ENCODE results near the gene TSBP1. TPM values are rescaled to one million over a fixed set of nuclear protein-coding genes. Genes with fewer than 3 reads are reported as not detected.

The TSBP1 gene
- total RNA-seq, 1 experiment from 2014 or later = not detected

DNA sequence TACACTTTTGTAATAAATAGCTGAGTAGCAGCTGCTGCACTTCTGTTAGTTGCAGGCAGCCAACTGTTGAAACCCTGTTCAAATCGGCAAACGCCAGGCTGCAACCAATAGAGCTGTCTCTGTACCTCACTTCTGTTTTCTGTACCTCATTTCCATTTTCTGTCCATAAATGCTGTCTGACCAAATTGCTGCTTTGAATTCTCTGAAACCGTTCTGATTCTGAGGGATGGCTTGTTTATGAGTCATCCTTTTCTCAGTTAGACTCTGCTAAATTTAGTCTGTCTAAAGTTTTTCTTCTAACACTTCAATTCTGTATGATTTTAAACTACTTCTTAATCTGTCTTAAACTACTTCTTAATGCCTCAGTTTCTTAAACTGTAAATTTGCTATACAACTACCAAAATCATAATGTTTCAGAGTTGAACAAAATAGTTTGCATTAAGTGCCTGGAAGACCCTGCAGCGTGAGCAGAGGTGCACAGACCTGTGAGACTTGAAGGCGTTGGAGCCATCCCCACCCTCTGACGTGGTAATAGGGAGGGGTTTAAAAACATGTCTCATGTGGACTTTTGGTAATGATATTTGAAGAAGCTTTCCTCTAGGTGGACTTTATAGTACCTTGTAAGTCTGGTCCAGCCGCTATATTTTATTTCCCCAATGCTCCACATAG is 25.7 kb upstream of the TSBP1 start:
- Mint-ChIP-seq H3K4me1 (ENCODE audit: insufficient read depth, unreplicated experiment) (peaks cover 5% of the 10 kb centered on the region), H3K27me3 (ENCODE audit: insufficient read depth, unreplicated experiment) (peaks cover 89% of the 10 kb centered on the region), H3K36me3 (ENCODE audit: insufficient read depth, unreplicated experiment) (no peaks in the 10 kb centered on the region), H3K4me3 (ENCODE audit: unreplicated experiment) (no peak overlapping the region), H3K27ac (ENCODE audit: low read depth, unreplicated experiment) (no peak overlapping the region), H3K9me3 (ENCODE audit: unreplicated experiment) (no peaks in the 10 kb centered on the region)
- TF ChIP-seq, protein P1, sequence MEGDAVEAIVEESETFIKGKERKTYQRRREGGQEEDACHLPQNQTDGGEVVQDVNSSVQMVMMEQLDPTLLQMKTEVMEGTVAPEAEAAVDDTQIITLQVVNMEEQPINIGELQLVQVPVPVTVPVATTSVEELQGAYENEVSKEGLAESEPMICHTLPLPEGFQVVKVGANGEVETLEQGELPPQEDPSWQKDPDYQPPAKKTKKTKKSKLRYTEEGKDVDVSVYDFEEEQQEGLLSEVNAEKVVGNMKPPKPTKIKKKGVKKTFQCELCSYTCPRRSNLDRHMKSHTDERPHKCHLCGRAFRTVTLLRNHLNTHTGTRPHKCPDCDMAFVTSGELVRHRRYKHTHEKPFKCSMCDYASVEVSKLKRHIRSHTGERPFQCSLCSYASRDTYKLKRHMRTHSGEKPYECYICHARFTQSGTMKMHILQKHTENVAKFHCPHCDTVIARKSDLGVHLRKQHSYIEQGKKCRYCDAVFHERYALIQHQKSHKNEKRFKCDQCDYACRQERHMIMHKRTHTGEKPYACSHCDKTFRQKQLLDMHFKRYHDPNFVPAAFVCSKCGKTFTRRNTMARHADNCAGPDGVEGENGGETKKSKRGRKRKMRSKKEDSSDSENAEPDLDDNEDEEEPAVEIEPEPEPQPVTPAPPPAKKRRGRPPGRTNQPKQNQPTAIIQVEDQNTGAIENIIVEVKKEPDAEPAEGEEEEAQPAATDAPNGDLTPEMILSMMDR (IDR thresholded peaks at IDR 0.05; ENCODE audit: unreplicated experiment) = no peak
- POLR2A ChIA-PET = no interaction called here
- no TSS peak for BruUV-seq (replicated peaks)
- intact Hi-C loops (cut with micrococcal nuclease) = no loop called here
- CTCF ChIA-PET = interaction anchor here (2.4 kb wide), 1 partner anchor 16 kb away, joined by 12 read pairs; no protein-coding TSS in a partner anchor
- no peak for DNase-seq (ENCODE audit: unreplicated experiment)

DNA sequence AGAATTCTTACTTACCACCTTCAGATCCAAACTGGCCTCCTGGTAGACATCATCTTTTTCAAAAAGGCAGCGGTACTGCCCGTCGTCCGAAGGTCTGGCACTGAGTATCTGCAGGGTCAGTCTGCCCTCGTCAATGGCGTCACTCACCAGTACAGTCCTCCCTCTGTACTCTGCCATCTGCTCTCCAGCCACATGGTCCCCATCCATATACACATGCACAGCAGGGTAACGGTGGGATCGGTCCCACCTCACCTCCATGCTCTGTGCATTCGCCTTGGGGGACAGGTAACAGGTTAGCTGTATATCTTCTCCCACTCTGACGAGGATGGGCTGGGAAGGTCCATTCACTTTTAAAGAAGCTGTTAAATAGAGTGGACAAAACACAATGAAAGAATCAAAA is 24.3 kb upstream of the TSBP1 start:
- intact Hi-C loops (cut with micrococcal nuclease) = no loop called here
- no peak for DNase-seq (ENCODE audit: unreplicated experiment)
- Mint-ChIP-seq H3K27me3 (ENCODE audit: insufficient read depth, unreplicated experiment) (peaks cover 87% of the 10 kb centered on the region), H3K4me1 (ENCODE audit: insufficient read depth, unreplicated experiment) (peaks cover 5% of the 10 kb centered on the region), H3K9me3 (ENCODE audit: unreplicated experiment) (no peaks in the 10 kb centered on the region), H3K27ac (ENCODE audit: low read depth, unreplicated experiment) (no peak overlapping the region), H3K36me3 (ENCODE audit: insufficient read depth, unreplicated experiment) (no peaks in the 10 kb centered on the region), H3K4me3 (ENCODE audit: unreplicated experiment) (no peak overlapping the region)
- no TSS peak for BruUV-seq (replicated peaks)
- TF ChIP-seq, protein P1 (IDR thresholded peaks at IDR 0.05; ENCODE audit: unreplicated experiment) = no peak
- POLR2A ChIA-PET = no interaction called here
- CTCF ChIA-PET = interaction anchor here (1.0 kb wide), 1 partner anchor 18 kb away, joined by 6 read pairs; no protein-coding TSS in a partner anchor

DNA sequence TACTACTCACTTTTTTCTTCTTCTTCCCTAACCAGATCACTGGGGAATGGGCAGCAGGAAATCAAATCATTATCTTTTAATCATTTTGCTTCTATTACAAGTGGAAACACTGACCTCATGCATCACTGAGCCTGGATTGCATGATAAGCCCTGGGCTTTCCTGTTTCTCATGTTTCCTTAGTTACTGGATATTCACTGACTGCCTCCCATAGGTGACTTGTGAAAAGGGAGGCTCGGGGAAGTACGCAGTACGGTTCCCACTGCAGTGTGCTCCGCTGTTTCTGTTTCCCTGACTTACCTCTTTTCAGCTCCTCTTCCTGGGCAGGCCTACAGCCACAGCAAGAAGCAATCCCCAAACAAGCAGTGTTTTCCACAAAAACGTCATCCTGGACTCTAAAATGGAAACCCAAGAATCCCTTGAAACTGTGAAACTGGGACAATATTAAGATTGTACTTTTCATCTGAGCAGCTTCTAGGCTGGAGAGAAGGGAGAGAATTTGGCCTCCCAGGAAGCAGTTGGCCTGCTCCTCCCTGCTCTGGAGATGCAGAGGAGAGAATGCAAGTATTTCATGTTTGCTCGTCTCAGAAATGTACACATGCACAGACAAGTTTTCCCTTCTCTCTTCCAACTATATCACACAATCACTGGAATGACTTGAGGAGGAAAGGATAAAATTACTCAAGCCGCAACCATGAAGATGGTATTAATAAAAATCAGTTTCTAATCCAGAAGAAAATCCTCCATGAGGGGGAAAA is 22.1 kb upstream of the TSBP1 start:
- POLR2A ChIA-PET = no interaction called here
- TF ChIP-seq, protein P1 (IDR thresholded peaks at IDR 0.05; ENCODE audit: unreplicated experiment) = no peak
- Mint-ChIP-seq H3K4me1 (ENCODE audit: insufficient read depth, unreplicated experiment) (peaks cover 5% of the 10 kb centered on the region), H3K36me3 (ENCODE audit: insufficient read depth, unreplicated experiment) (no peaks in the 10 kb centered on the region), H3K27ac (ENCODE audit: low read depth, unreplicated experiment) (no peak overlapping the region), H3K27me3 (ENCODE audit: insufficient read depth, unreplicated experiment) (peaks cover 89% of the 10 kb centered on the region), H3K9me3 (ENCODE audit: unreplicated experiment) (no peaks in the 10 kb centered on the region), H3K4me3 (ENCODE audit: unreplicated experiment) (no peak overlapping the region)
- CTCF ChIA-PET = no interaction called here
- no TSS peak for BruUV-seq (replicated peaks)
- intact Hi-C loops (cut with micrococcal nuclease) = no loop called here
- DNase-seq (ENCODE audit: unreplicated experiment) = no peak

DNA sequence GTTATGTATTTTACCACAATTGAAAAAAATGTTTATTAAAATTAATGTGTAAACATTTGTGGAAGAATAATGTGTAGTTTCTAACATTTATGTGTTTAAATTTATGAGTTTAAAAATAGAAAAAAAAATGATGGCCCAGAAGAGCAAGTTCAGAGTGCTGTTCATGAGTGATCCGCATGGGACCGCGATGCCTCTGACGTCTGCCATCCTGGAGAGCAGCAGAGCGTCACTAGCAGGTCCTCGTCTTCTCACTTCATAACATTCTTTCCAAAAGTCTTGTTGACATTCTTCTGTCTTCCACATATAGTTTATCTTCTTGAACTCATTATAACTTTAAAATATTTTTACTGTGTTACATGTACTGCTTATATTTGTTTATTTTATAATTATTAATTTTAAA is 19.8 kb upstream of the TSBP1 start:
- BruUV-seq (replicated peaks) = no TSS peak
- no peaks in the 10 kb centered on the region for H3K9me3 Mint-ChIP-seq (ENCODE audit: unreplicated experiment)
- peaks cover 90% of the 10 kb centered on the region for H3K27me3 Mint-ChIP-seq (ENCODE audit: insufficient read depth, unreplicated experiment)
- H3K36me3 Mint-ChIP-seq (ENCODE audit: insufficient read depth, unreplicated experiment) = no peaks in the 10 kb centered on the region
- no peak overlapping the region for H3K4me3 Mint-ChIP-seq (ENCODE audit: unreplicated experiment)
- intact Hi-C loops (cut with micrococcal nuclease) = no loop called here
- DNase-seq (ENCODE audit: unreplicated experiment) = no peak
- no peaks in the 10 kb centered on the region for H3K4me1 Mint-ChIP-seq (ENCODE audit: insufficient read depth, unreplicated experiment)
- POLR2A ChIA-PET = interaction anchor here (1.1 kb wide), 1 partner anchor 10 kb away, joined by 6 read pairs; no protein-coding TSS in a partner anchor
- TF ChIP-seq, protein P1 (IDR thresholded peaks at IDR 0.05; ENCODE audit: unreplicated experiment) = no peak
- no peak overlapping the region for H3K27ac Mint-ChIP-seq (ENCODE audit: low read depth, unreplicated experiment)
- CTCF ChIA-PET = no interaction called here

Measured in MCF 10A (cell line).